IMR-90 (cell line): ENCODE results near the gene AS3MT. TPM values are rescaled to one million over a fixed set of nuclear protein-coding genes. Genes with fewer than 3 reads are reported as not detected.
A peak's percentile ranks its signal among the peaks of the same experiment; 100 is the strongest.

Experiments used
- ATAC-seq: fragments of 200-7000 bp; cut with Tn5 transposase; 2 replicates; pipeline ENCODE4 v1.9.1; 2020; ENCODE audit warnings: low read depth, mild to moderate bottlenecking, moderate library complexity
- BruUV-seq: library from RNA; stranded (reverse); fragments of 400-500 nt; replicated peaks from 2 replicates; lab custom pipeline; 2021; lab: Mats Ljungman, UMichigan
- CTCF ChIA-PET: fragments of 300-600 bp; formaldehyde crosslinking; extraction: SDS; loops from one replicate; lab custom pipeline; 2021; ENCODE audit warnings: antibody characterized with exemption; lab: Yijun Ruan, JAX
- POLR2A ChIA-PET: fragments of 300-600 bp; sonication (Branson Sonifier 250); formaldehyde crosslinking; loops from one replicate; lab custom pipeline; 2022; ENCODE audit warnings: antibody characterized with exemption; ENCODE audit not compliant: unreplicated experiment; lab: Charles Lee
- DNase-seq: peaks from one replicate; pipeline ENCODE4 v3.0.0; 2013
- H2AFZ ChIP-seq: replicated peaks from 2 replicates; pipeline ENCODE3; 2013; ENCODE audit warnings: low read length, mild to moderate bottlenecking; ENCODE audit not compliant: poor library complexity
- H2AK5ac ChIP-seq: 2 replicates; pipeline ENCODE4 v1.6.1; 2013; ENCODE audit warnings: low read depth, low read length, inconsistent platforms
- H2AK9ac ChIP-seq: replicated peaks from 2 replicates; pipeline ENCODE3; 2013; ENCODE audit warnings: mild to moderate bottlenecking, low read depth, low read length, moderate library complexity; ENCODE audit not compliant: poor library complexity
- H2BK120ac ChIP-seq: 2 replicates; pipeline ENCODE4 v1.6.1; 2013; ENCODE audit warnings: low read depth, low read length, inconsistent platforms
- H2BK15ac ChIP-seq: 3 replicates; pipeline ENCODE4 v1.6.1; 2013; ENCODE audit warnings: low read depth, low read length, inconsistent platforms
- H2BK20ac ChIP-seq: 2 replicates; pipeline ENCODE4 v1.6.1; 2013; ENCODE audit warnings: low read depth, mild to moderate bottlenecking, inconsistent platforms, low read length, moderate library complexity
- H2BK5ac ChIP-seq: 2 replicates; pipeline ENCODE4 v1.6.1; 2013; ENCODE audit warnings: mild to moderate bottlenecking, low read depth, low read length, inconsistent platforms; ENCODE audit not compliant: poor library complexity, severe bottlenecking
- H3K14ac ChIP-seq: replicated peaks from 2 replicates; pipeline ENCODE4 v1.6.1; 2013; ENCODE audit warnings: low read depth, low read length, inconsistent platforms
- H3K18ac ChIP-seq: 2 replicates; pipeline ENCODE4 v1.6.1; 2013; ENCODE audit warnings: low read depth, low read length, control low read depth
- H3K23ac ChIP-seq: 2 replicates; pipeline ENCODE4 v1.6.1; 2013; ENCODE audit warnings: low read depth, low read length, inconsistent platforms
- H3K27ac ChIP-seq: 2 replicates; pipeline ENCODE4 v1.5.1; 2013; ENCODE audit warnings: mild to moderate bottlenecking, control low read depth, low read length; ENCODE audit not compliant: insufficient read depth
- H3K27me3 ChIP-seq: 2 replicates; pipeline ENCODE4 v1.6.1; 2013; ENCODE audit warnings: low read length; ENCODE audit not compliant: control insufficient read depth, insufficient read depth
- H3K36me3 ChIP-seq: 2 replicates; pipeline ENCODE4 v1.6.1; 2013; ENCODE audit warnings: low read length, mixed read lengths; ENCODE audit not compliant: control insufficient read depth, insufficient read depth
- H3K4ac ChIP-seq: 2 replicates; pipeline ENCODE4 v1.6.1; 2013; ENCODE audit warnings: low read depth, low read length, inconsistent platforms
- H3K4me1 ChIP-seq: 2 replicates; pipeline ENCODE4 v1.6.1; 2013; ENCODE audit warnings: low read length, mixed read lengths; ENCODE audit not compliant: control insufficient read depth, insufficient read depth
- H3K4me2 ChIP-seq: 2 replicates; pipeline ENCODE4 v1.6.1; 2013; ENCODE audit warnings: low read depth, mild to moderate bottlenecking, control low read depth, low read length, moderate library complexity
- H3K4me3 ChIP-seq: 2 replicates; pipeline ENCODE4 v1.5.1; 2013; ENCODE audit warnings: low read depth, mild to moderate bottlenecking, control low read depth, low read length, moderate library complexity; ENCODE audit not compliant: insufficient read depth
- H3K56ac ChIP-seq: 2 replicates; pipeline ENCODE4 v1.6.1; 2013; ENCODE audit warnings: low read length, inconsistent platforms; ENCODE audit not compliant: insufficient read depth; ENCODE audit errors: extremely low read depth
- H3K79me1 ChIP-seq, 2 experiments: 2 replicates each; pipeline ENCODE4 v1.6.1; 2013; ENCODE audit warnings: low read length in 2 of 2, inconsistent platforms in 1 of 2, low read depth in 1 of 2
- H3K9ac ChIP-seq: 2 replicates; pipeline ENCODE4 v1.6.1; 2013; ENCODE audit warnings: low read depth, low read length, control low read depth
- H3K9me1 ChIP-seq: 2 replicates; pipeline ENCODE4 v1.6.1; 2013; ENCODE audit warnings: low read length, inconsistent platforms; ENCODE audit not compliant: insufficient read depth
- H3K9me3 ChIP-seq: 2 replicates; pipeline ENCODE4 v1.6.1; 2013; ENCODE audit warnings: low read length; ENCODE audit not compliant: control insufficient read depth, insufficient read depth
- H4K20me1 ChIP-seq: 2 replicates; pipeline ENCODE4 v1.6.1; 2013; ENCODE audit warnings: low read length, inconsistent platforms; ENCODE audit not compliant: insufficient read depth
- H4K5ac ChIP-seq: 2 replicates; pipeline ENCODE4 v1.6.1; 2013; ENCODE audit warnings: mild to moderate bottlenecking, low read depth, low read length, control low read depth
- H4K8ac ChIP-seq, 2 experiments: 2 replicates each; pipeline ENCODE4 v1.6.1; 2013; ENCODE audit warnings: low read depth in 2 of 2, low read length in 2 of 2, control low read depth in 1 of 2, inconsistent platforms in 1 of 2
- H4K91ac ChIP-seq: 2 replicates; pipeline ENCODE4 v1.6.1; 2013; ENCODE audit warnings: low read depth, low read length, inconsistent platforms; ENCODE audit not compliant: insufficient read depth
- CHD1 ChIP-seq: IDR thresholded peaks from 2 replicates; pipeline ENCODE4 v1.6.1; 2012; ENCODE audit warnings: low read depth, low read length, improper control_type of control experiment
- WGBS, 2 experiments: methylation state at CpG; one replicate each; pipeline versions ENCODE4 v1.1.5 to v1.1.7; 2013; ENCODE audit warnings: missing lambda C conversion rate in 2 of 2; ENCODE audit not compliant: insufficient read length in 1 of 2; ENCODE audit errors: extremely low coverage in 2 of 2; 5-methylcytosine and 5-hydroxymethylcytosine counted together
- dilution Hi-C: fragments of 300-500 bp; cut with HindIII; formaldehyde crosslinking; loops from one replicate; pipeline ENCODE4 v1.14.3; 2018; ENCODE audit warnings: low sequenced_read_pairs; ENCODE audit not compliant: unreplicated experiment
- in situ Hi-C: fragments of 300-500 bp; cut with MboI; formaldehyde crosslinking; loops from 3 replicates; pipeline ENCODE4 v1.14.3; 2019; ENCODE audit warnings: low sequenced_read_pairs, inconsistent platforms, mixed read lengths
- intact Hi-C: fragments of 100-400 bp; cut with micrococcal nuclease; formaldehyde crosslinking; loops from 2 replicates; pipeline ENCODE4 v1.10.0; 2022
- polyA plus RNA-seq, 3 experiments: library from polyadenylated mRNA; depleted of rRNA; stranded (reverse); fragments of >200 nt; gene quantifications; 2 replicates each; pipeline ENCODE4 v1.2.3, GENCODE V29; 2012; ENCODE audit warnings: low replicate concordance in 1 of 3
- total RNA-seq: library from RNA; depleted of rRNA; stranded (reverse); fragments of >200 nt; gene quantifications from 2 replicates; pipeline ENCODE4 v1.2.3, GENCODE V29; 2012

Gene AS3MT
- total and polyA plus RNA-seq, 2 of the 4 experiments (the other 2 are of a cell fraction) = 2.7 to 3.6 TPM

DNA sequence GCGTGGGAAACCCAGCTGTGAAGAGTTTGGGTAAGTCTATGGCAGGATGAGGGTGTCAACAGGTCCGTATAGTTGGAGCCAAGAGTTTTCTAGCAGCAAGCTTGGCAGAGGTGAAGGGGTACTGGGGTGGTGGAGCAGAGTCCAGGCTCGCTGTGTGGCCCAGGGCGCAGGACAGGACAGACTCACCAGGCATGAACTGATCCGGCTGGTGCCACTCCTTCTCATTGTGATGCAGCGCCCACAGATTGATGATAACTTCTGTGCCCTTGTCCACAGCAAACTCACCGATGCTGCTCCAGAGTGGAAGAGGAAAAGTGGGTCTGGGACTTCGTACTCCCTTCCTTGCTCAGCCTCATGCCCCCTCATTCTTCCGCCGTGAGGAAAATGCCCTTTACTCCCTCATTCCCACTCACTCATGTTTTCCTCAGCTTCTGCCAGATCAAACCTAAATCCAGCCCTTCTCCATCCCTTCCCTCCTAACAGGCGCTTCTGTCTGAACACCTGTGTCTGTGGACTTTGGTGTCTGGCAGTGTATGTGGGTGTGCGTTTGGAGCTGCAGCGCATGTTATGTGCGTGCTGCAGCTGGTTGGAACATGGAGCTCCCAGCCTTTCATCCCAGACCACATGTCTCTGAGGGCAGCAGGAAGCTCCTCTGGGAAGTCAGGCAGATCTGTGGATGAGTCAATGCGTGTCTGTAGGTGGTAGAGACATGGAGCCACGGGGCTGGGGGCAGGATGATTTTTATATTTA is 37.8 kb upstream of the AS3MT start:
- no peaks in the 10 kb centered on the region for H3K9me1 ChIP-seq
- in situ Hi-C loops (loop anchor here (5.0 kb wide), 2 partner anchors 99 to 241 kb away; no protein-coding TSS in a partner anchor), dilution Hi-C loops (no loop called here), intact Hi-C loops (loop anchor here (10.0 kb wide), 2 partner anchors 413 to 653 kb away; partner anchors contain the start of gene RPEL1)
- no peak overlapping the region for H3K4me2 ChIP-seq
- H2AK9ac ChIP-seq = no peak overlapping the region
- no peaks in the 10 kb centered on the region for H3K79me1 ChIP-seq
- no peak overlapping the region for H4K5ac ChIP-seq
- H2BK15ac ChIP-seq = no peak overlapping the region
- no peak overlapping the region for H2BK120ac ChIP-seq
- H2AFZ ChIP-seq = no peak overlapping the region
- H3K4me1 ChIP-seq = no peaks in the 10 kb centered on the region
- no peak overlapping the region for H3K27ac ChIP-seq
- no peak overlapping the region for H4K8ac ChIP-seq
- no peak overlapping the region for H2AK5ac ChIP-seq
- ATAC-seq (no peak), DNase-seq (peak; percentile 39)
- H4K20me1 ChIP-seq = no peaks in the 10 kb centered on the region
- H2BK20ac ChIP-seq = no peak overlapping the region
- H3K9ac ChIP-seq = no peak overlapping the region
- POLR2A ChIA-PET = no interaction called here
- H2BK5ac ChIP-seq = no peak overlapping the region
- H4K91ac ChIP-seq = no peak overlapping the region
- H3K14ac ChIP-seq = no peak overlapping the region
- no peak overlapping the region for H3K18ac ChIP-seq
- H3K9me3 ChIP-seq = no peaks in the 10 kb centered on the region
- WGBS, 2 experiments = 69% methylated on average over 2 of the region's 16 CpGs; no CpG with 5 or more reads in 1 of the 2 experiments
- H3K56ac ChIP-seq = no peak overlapping the region
- no peak overlapping the region for H3K23ac ChIP-seq
- CTCF ChIA-PET = interaction anchor here (1.4 kb wide), 1 partner anchor 70 kb away, joined by 4 read pairs; no protein-coding TSS in a partner anchor
- H3K4me3 ChIP-seq = no peak overlapping the region
- TF ChIP-seq CHD1 = no peak
- no peaks in the 10 kb centered on the region for H3K36me3 ChIP-seq
- peaks cover 15% of the 10 kb centered on the region for H3K27me3 ChIP-seq
- no peak overlapping the region for H3K4ac ChIP-seq
- BruUV-seq = no TSS peak
